Cortex of kidney (tissue), 1 donor: ENCODE data around the gene P4HB.

Experiments
- DNase-seq: peaks from one replicate; lab custom pipeline; 2025; lab: John Stamatoyannopoulos, UW

The P4HB gene

GRCh38 chr17:81868674-81869220 is 8.4 kb upstream of the P4HB start:
- no peak for DNase-seq

DNA sequence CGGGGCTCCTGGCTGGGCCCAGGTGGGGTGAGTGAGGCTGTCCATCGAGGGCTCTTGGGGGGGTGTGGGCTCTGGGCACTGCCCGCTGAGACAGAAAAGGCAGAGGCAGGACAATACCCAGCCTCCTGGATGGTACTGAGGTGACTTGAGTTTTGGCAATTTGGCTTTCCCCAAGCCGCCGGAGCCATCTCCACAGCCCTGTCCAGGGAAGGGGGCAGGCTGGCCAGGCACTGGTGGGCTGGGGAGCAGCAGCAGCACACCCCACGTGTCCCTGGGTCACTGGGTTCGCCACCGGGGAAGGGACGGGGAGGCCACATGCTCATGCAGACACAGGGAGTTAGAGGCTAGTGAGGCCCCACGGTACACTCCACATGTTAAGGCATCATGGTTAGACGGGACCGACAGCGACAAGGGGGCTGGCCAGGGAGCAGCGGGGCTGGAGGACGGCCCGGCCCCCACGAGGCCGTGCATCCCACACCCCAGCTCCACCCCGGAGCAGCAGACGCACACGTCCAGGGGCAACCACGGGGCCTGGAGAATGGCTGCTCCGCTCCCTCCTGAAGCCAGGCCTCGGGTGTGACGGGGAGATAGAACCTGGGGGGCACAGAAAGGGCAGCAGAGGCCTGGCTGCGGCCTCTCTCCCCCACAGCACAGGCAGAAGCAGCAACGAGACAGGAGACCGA is 7.8 kb upstream of the P4HB start:
- DNase-seq: no peak

DNA sequence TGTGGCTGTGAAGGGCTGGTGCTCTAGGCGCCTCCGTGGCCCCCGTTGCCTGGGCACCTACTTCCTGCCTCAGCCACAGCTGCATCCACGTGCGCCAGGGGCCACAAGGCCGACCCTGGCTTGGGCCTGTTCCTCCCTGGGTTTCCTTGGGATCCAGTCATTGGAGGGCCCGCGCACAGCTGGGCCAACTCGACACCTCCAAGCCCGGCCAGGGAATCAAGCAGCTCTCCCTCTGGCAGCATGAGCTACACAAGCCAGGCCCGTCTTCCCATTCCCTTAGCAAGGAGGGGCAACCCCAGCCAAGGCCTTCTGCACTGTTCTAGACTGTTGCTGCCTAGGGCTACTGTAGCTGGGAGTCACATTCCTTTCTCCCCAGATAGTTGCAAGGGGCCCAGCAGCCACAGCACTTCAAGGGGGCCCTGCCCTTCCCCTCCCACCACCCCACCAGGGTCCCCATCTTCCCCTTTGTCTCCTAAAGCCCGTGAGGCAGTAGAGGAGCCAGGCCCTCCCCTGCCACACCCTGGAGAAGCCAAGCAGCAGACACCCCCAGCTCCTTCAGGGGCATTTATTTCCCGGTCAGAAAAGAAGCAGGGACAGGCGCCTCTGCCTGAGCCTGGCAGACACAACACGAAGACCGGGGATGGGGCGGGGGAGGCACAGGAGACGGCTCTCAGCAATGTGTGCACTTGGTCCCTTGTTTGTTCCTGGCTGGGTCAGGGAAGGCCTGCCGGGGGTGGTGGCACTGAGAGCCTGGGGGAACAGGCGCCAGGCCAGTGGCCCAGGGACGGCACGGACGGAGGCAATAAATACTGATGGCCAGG is 7.0 kb upstream of the P4HB start:
- DNase-seq: no peak

- no peak for DNase-seq
Measured at GRCh38 chr17:81866440-81867169, 6.3 kb upstream of the P4HB start.

- DNase-seq: no peak
Measured at GRCh38 chr17:81865733-81866439, 5.6 kb upstream of the P4HB start.

DNA sequence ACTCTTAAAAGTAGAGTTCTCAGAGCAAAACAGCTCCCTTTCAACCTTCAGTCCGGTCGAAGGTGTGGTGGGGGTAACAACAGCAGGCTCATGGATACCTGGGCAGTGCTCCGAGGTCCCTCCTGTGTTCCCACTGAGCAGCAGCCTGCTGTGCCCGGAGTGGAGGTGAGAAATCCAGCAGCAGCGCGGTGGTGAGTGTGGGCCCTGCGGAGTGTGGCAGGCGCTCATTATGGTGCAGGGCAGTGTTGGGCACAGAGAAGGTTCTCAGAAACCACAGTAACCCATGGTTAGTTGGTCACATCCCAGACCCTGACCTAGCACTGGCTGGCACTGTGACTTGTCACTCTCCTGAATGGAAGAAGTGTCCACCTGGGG is 5.0 kb upstream of the P4HB start:
- DNase-seq: no peak

GRCh38 chr17:81863833-81864768 is 3.8 kb upstream of the P4HB start:
- no peak for DNase-seq

GRCh38 chr17:81863123-81863675 is 2.9 kb upstream of the P4HB start:
- no peak for DNase-seq

GRCh38 chr17:81860756-81861568 is 627 bp upstream of the P4HB start:
- DNase-seq: peak; percentile 97

DNA sequence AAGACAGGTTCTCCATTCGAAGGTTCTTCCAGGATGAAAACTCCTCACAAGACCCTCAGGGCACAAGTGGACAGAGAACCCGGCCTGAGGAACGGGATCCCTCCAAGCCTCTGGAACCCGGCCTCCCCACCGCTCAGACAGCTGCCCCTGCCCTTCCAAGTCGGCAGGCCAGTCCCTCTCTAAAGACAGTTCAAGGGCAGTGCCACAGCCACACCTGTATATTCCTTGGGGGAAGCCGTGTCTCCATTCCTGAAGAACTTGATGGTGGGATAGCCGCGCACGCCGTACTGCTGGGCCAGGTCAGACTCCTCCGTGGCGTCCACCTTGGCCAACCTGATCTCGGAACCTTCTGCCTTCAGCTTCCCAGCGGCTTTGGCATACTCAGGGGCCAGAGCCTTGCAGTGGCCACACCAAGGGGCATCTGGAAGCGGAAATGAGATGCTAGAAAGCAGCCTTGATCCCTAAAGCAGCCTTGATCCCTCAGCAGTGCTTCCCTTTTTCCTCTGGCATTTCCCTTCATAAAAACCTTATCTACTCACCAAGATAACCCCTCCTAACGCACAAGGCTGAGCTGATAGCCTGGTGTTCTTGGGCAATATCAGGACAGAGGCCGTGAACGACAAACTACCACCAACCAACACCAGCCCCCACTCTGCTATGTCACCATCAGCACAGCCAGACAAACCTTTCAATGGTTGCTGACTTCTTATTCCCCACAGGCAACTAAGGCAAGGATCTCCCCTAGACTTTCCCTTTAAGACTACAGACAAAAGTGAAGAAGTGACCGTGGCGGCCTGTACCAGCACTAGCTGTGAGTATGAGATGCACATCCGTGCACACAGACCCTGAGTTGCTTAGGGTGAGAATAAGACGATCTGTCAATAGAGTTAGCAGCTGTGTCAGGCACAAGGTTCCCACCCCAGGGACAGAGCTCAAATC is 1.1 kb downstream of the P4HB start:
- no peak for DNase-seq

GRCh38 chr17:81858170-81858966 is 2.0 kb downstream of the P4HB start:
- DNase-seq: no peak

- no peak for DNase-seq
Measured at GRCh38 chr17:81854974-81855774, 5.2 kb downstream of the P4HB start.

DNA sequence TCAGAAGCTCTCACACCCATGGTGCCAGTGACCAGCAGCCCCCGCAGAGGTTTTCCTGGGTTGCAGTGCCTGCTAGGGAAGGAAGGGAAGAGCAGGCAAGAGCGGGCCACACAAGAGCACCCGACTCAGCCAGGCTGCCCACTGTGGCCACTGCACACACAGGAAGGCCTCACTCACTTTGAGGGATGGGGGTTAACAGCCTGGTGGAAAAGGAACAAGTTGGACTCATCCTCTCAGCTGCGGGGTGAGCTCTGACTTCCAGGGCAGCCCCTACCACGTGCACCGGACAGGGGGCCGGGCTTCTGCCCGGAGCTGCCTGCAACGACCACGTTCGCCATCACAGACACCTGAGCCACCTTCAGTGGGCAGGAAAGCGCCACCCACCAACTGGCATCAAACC is 8.1 kb downstream of the P4HB start:
- DNase-seq: no peak

DNA sequence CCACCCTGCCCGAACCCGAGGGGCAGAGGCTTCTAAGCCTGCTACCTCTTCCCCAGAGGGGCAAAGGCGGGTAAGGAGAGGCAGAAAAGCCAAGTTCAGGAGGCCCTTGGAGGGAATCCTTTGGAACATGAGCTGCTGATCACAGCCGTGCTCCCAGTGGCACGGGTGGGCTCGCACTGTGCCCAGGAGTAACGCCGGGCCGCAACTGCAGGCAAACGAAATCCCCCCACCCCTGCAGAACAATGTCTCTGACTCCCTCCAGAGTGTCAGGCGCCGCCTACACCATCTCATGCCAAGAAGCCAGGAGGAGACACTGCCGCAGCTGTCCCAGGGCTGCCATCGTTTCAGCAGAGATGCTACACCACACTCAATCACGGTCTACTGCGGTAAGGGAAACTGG is 8.9 kb downstream of the P4HB start:
- DNase-seq: no peak

GRCh38 chr17:81849457-81849856 is 10.9 kb downstream of the P4HB start:
- no peak for DNase-seq

- DNase-seq: no peak
Measured at GRCh38 chr17:81846743-81847689, 13.3 kb downstream of the P4HB start.
